NOMO-1 treated with dmso at 0.1 percent for 144 hours (cell line): ENCODE data around the gene PLCG2.
"Not testable (repeated sequence)": the region's sequence is repeated elsewhere in the genome, so short reads cannot be mapped to it uniquely, and the experiment has no call there.

Experiments used
- DNase-seq: peaks from one replicate; lab custom pipeline; 2025; ENCODE audit not compliant: unreplicated experiment; lab: John Stamatoyannopoulos, UW

PLCG2 gene

GRCh38 chr16:81987121-81987520 lies 208.0 kb downstream of the PLCG2 start:
- no peak for DNase-seq

- DNase-seq, result no peak
Observed at GRCh38 chr16:81987706-81988105, 208.6 kb downstream of the PLCG2 start.

GRCh38 chr16:81992859-81993258 lies 213.8 kb downstream of the PLCG2 start:
- no peak for DNase-seq

- DNase-seq, result no peak
Observed at GRCh38 chr16:81994485-81994884, 215.4 kb downstream of the PLCG2 start.

- no peak for DNase-seq
Observed at GRCh38 chr16:81995651-81996050, 216.6 kb downstream of the PLCG2 start.

- no peak for DNase-seq
Observed at GRCh38 chr16:81996664-81997509, 217.8 kb downstream of the PLCG2 start.

DNA sequence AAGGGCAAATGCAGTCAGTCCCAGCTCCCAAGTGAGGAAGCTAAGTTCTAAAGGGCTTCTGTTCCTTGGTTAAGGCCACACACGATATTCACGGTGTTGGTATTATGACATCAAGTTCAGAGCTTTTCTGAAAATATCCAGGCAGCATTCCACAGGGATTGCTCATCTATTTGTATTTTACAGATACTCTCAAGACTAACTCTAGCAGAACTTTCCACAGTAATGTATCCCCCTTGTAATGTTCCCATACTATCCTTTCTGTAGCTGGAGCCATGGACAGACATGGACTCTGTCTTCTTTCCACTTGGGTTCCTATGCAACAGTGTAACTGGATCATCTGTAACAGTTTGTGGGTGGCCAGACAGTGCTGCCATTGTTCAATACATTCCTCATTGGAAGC lies 218.6 kb downstream of the PLCG2 start:
- DNase-seq, result no peak

DNA sequence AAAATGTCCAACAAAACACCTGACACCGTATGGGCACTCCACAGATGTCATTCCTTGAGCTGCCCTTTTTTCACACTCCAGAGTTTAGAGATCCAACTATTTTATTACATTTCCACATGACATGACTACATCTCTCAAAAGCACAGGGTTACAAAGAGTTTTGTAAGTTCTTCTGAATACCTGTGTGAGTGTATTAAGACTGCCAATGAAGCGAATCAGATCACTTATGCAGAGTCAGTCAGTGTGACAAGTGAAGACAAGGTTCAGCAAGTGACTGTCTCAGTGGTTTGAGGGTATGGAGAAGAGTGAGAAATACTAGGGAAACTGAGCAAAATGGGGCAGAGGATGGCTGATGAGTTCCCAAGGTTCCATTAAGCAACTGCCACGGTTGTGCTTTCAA lies 223.7 kb downstream of the PLCG2 start:
- no peak for DNase-seq

GRCh38 chr16:82004601-82005000 lies 225.5 kb downstream of the PLCG2 start:
- no peak for DNase-seq

DNA sequence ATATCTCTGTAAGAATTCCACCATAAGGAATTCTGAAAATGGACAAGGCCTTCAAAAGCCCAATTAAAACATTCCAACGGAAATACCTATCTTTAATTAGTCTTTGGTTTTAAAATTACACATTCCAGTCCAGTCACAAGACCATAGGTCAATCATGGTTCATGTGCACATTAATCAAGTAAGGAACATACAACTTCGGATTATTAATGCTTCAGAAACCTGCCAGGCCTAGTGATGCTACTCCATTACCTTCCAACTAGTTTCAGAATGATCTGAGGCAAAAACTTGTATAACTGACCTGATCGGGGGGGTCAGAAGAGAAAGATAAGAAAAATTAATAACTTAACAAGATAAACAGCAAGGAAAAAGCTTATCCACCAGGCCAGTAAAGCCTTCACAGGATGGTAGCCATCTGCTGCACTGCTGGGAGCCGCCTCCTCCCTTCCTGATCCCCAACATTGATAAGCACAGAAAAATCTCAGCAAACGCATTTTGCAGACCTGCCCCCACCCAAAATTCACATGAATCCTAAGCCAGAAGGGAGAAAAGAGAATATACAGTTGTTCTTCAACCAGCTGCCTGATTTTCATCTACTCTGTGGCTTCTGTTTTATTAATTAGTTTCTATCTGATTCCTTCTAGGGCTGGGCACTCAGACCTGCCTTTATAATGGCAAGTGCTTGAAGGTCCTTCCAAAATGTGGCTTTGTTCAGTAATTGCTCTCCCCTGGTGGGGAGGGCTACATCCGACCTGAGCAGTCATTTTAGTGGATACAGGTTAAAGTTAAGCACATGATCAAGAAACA lies 226.1 kb downstream of the PLCG2 start:
- no peak for DNase-seq

GRCh38 chr16:82006036-82006435 lies 226.9 kb downstream of the PLCG2 start:
- DNase-seq, result no peak

GRCh38 chr16:82007189-82007588 lies 228.1 kb downstream of the PLCG2 start:
- DNase-seq, result no peak

- DNase-seq, result no peak
Observed at GRCh38 chr16:82008957-82009592, 230.0 kb downstream of the PLCG2 start.

DNA sequence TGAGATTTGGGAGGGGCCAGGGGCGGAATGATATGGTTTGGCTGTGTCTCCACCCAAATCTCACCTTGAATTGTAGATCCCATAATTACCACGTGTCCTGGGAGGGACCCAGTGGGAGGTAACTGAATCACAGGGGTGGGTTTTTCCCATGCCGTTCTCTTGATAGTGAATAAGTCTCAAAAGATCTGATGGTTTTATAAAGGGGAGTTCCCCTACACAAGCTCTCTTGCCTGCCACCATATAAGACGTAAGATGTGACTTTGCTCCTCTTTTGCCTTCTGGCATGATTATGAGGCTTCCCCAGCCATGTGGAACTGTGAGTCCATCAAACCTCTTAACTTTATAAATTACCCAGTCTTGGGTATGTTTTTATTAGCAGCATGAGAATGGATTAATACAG lies 230.7 kb downstream of the PLCG2 start:
- not testable (repeated sequence) for DNase-seq

GRCh38 chr16:82010649-82011048 lies 231.6 kb downstream of the PLCG2 start:
- no peak for DNase-seq

GRCh38 chr16:82011199-82011641 lies 232.1 kb downstream of the PLCG2 start, which contains the start of gene SDR42E1:
Gene SDR42E1 (minus strand): TSS chr16:82011470. CDS start chr16:82000858, 10,612 bp downstream.
- no peak for DNase-seq
